Activated CD4-positive, CD25-positive, alpha-beta regulatory T cell treated with anti-CD3 and anti-CD28 coated beads, Interleukin-2, amount 50 U/mL, for 72 hours (primary cell): ENCODE results near the gene CENPB.
A peak's percentile ranks its signal among the peaks of the same experiment; 100 is the strongest.

Source experiments
- DNase-seq: peaks from one replicate; pipeline ENCODE4 v3.0.0; 2021

CENPB gene

GRCh38 chr20:3788685-3789155 is 2.2 kb upstream of the CENPB start:
- no peak for DNase-seq

GRCh38 chr20:3787324-3788014 is 929 bp upstream of the CENPB start:
- no peak for DNase-seq

DNA sequence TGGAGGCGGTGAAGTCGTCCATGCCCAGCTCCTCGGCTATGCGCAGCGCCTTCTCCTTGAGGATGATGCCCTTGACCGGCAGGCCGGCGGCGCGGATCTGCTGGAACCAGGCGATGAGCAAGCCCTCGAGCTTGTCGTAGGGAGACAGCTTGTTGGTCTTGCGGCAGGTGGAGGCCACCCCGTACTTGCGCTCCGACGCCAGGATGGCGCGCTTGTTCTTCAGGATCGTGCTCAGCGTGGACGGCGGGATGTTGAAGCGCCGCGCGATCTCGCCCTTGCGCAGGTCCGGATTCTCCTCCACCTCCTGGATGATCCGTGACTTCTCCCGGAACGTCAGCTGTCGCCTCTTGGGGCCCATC is 435 bp downstream of the CENPB start:
- peak; percentile 54 for DNase-seq

DNA sequence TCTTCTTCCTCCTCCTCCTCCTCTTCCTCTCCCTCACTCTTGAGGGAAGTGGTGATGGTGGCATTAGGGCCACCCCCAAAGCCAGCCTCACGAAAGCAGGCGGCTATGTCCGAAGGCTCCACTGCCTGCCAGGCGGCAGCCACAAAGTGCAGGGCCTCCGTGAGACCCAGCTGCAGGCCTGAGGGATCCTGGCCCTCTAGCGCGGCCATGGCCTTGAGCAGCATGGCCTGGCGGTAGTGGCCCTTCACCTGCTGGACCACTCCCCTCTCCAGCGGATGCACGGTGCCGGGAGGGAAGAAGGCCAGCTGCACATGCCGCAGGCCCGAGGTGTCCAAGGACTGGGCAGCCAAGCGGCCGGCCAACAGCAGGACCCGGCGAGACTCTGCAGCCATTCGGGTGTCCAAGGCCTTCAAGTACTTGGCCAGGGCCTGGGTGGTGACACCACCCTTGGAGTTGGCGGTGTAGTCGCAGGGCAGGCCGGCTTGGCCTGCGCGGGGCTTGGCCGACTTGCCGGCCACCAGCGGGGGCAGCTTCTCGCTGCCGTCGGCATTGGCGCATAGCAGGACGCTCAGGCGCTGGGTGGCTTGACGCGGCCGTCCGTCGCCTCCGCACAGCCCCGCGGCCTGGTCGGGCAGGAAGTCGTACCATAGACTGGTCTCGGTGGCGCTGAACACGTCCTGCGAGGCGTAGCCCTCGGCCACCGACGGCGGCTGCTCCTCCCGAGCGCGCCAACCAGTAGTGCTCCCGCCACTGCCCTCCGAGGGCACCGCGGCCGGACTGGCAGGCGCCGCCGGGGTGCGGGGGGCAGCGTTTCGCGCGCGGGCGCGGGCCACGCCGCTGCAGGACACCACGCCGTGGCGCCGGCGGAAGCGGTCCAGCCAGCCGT is 1.1 kb downstream of the CENPB start:
- DNase-seq: no peak

GRCh38 chr20:3784863-3785239 is 1.7 kb downstream of the CENPB start:
- DNase-seq: no peak

GRCh38 chr20:3784216-3784853 is 2.2 kb downstream of the CENPB start:
- no peak for DNase-seq

- DNase-seq: no peak
Measured at GRCh38 chr20:3783511-3784195, 2.9 kb downstream of the CENPB start.

DNA sequence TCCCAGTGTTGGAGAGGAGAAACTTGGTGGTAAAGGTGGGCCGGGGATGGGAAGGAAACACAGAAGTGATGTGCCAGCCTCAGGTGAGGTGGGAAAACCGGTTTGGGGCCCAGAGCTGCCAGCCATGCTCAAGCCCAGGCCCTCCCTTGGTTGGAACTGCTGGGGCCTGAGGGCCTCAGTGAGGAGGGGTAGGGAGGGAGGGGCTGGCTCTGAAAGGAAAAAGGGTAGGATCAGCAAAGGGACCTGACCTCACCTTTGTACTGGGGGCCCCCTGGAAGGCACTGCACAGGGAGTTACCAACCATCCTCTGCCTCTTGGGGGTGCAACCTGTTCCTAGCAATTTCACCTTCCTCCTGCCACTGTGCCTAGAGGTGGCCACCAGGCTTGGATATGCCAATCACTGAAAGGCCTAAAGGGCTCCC is 3.5 kb downstream of the CENPB start:
- no peak for DNase-seq

GRCh38 chr20:3782597-3782996 is 3.9 kb downstream of the CENPB start:
- DNase-seq: no peak

DNA sequence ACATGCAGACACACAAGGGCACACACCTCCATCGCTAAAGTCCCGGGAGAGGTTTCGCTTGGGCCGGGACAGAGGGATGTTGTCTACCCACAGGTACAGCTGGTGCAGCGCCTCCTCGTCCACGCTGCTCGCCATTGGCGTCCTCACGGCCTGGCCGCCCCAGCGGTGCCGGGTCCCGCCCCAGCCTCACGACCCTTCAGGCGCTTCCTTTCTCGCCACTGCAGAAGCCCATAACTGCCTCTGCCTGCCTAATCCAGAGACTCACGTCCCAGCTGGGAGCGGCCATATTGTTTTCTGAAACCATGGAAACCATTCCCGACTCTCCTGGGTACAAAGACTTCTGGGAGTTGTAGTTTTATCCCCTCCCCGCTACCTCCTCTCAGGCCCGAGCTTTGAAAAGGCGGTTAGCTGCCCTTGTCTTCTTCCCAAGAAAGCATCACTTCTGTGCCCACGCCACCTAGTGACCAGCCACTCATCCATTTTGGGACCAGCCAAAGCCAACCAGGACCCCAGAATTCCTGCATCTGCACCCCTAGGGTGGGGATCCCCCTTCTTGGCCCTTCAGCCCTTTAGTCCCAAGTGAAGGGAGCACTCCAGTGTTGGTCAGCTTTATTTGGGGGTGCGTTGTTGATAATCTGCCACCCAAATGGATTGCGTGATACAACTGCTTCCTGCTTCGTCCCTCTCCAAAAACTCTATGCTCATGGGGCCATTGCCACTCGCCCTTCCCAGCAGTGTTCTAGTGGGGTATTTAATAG is 5.2 kb downstream of the CENPB start, which contains the start of gene SPEF1:
Gene SPEF1 (minus strand): TSS at position 296 of the 758 bp plus-strand sequence. CDS start 161 bp downstream, at position 135.
- no peak for DNase-seq

DNA sequence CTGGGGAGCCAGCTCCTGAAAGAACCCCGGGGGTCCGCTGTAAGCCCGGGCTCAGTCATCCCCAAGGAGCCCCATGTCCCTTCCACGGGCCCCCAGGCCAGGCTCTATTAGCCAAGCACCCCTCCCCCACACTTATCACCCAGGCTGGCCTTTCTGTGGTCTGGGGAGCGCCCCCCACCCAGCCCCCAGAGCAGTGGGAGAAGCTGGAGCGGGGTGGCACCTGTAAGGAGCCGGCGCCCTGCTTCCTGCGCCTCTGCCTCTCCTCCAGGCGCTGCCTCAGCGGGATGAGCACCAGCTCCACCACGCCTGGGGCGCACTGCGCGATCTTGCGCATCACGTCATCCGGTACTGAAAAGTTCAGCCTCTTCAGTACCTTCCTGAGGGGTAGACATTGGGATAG is 7.6 kb downstream of the CENPB start:
- DNase-seq: no peak

GRCh38 chr20:3777716-3778629 is 8.6 kb downstream of the CENPB start:
- DNase-seq: peak; percentile 63

DNA sequence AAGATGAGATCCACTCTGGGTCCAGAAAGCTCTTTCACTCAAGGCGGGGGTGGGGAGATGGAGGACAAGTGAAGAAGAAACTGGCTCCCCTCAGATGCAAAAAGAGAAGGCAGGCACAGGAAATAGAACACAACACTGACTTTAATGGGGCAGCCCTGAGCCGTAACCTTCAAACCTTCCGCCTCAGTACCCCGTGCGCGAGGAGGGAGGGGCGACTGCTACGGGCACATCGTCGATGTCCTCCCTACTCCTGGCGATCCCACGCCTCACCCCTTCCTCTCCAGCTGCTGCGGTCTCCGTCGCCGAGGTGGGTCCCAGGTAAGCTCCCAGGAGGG is 9.2 kb downstream of the CENPB start:
- no peak for DNase-seq

DNA sequence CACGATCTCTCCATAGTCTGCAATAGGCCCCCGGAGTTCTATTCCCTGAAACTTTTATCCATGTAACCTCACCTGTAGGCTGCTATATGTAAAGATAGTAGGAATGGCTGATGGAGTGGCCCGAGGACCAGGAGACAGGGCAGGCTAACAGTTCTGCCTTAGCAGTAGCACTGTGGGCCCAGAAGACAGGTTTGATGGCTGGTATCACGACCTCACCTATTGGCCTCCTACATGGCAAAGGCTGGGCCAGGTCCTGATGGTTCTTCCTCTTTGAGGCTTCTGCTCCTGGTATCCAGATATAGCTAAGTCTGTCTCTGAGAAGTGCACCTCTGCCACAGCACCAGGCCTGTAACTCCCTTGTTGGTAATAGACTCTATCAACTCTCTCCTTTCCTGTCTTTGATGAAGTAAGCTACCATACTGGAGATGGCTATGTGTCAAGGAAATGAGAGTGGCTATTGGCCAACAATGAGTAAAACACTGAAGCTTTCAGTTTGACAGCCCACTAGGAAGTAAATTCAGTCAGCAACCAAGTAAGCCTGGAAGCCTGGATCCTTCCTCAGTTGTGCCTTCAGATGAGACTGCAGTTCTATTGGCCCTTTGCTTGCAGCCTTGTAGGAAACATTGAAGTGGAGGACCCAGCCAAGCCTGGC is 11.0 kb downstream of the CENPB start:
- DNase-seq: no peak

- DNase-seq: no peak
Measured at GRCh38 chr20:3771552-3772058, 14.9 kb downstream of the CENPB start.

DNA sequence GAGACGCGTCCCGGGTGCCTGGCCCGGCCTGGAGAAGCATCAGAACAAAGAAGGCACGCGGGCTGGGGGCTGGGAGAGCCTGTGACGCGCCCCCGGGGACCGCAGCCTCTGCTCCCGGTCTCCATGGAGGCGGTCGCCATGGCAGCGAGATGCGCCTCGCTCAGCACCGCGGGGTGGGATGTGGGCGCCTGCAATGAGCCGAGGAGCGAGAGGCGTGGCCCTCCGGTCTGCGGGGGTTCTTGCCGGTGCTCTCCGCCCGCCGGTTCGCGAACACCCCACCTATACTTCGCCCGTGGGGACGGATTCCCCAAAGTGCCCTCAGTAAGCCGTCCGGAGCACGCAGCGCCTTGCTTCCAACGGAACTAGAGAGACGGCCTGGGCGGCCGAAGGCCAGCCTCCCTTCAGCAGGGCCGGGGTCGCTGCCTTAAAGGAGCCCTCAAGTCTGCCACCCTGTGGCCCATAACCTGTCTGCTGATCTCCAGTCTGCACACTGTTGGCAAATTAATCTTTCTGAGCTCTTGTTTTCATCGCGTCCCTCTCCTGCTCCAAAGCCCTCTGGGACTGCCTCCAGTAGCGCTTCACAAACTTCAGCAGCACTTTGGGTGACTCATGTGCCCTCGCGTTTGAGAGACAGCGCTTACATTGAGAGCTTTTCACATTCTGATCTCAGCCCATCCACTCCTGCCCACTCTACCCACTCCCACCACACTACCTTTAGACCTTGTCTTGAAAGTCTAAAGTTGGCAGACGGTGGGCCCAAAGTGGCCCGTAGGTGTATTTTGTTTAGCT is 18.0 kb downstream of the CENPB start:
- peak; percentile 76 for DNase-seq

GRCh38 chr20:3767427-3768341 is 18.9 kb downstream of the CENPB start, which contains the start of gene ADISSP:
TSS of gene ADISSP (minus strand) at chr20:3767753. CDS start at chr20:3760100, 7,653 bp downstream.
- DNase-seq: peak; percentile 97

DNA sequence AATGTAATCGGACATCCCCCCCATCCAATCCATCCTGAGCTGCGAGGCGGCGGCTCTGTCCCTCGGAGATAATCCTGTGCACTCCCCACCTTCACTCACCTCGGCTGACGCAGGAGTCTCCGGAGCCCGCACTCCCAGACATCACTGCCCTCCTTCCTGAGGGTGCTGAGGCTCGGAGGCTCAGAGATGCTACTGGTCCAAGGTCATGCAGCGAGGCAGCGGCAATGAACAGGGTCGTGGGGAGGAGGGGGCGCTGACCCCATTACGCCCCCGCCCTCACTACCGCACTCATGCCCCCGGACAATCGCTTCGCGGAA is 19.5 kb downstream of the CENPB start:
- DNase-seq: no peak
